T-helper 17 cell (primary cell): ENCODE measurements around the gene HOXA4. TPM values are rescaled to one million over a fixed set of nuclear protein-coding genes. Genes with fewer than 3 reads are reported as not detected.

Experiments
- ATAC-seq: fragments of 150-1000 bp; cut with Tn5 transposase; 2 replicates; pipeline ENCODE4 v1.10.0; 2021; ENCODE audit warnings: mild to moderate bottlenecking, moderate library complexity
- DNase-seq, 3 donors: peaks; one replicate each; pipeline versions ENCODE4 v3.0.0 to v3.0.0-alpha.2; 2020 to 2021
- H3K9me3 ChIP-seq: one replicate; pipeline ENCODE4 v1.7.0; 2013; ENCODE audit warnings: low read length, mild to moderate bottlenecking; ENCODE audit not compliant: control insufficient read depth, poor library complexity, severe bottlenecking
- H3K27ac Mint-ChIP-seq: one replicate; pipeline ENCODE4 v1.8.0; 2022; ENCODE audit warnings: mild to moderate bottlenecking, moderate library complexity, mixed read lengths
- H3K27me3 Mint-ChIP-seq: one replicate; pipeline ENCODE4 v1.8.0; 2022; ENCODE audit warnings: mixed read lengths
- H3K36me3 Mint-ChIP-seq: one replicate; pipeline ENCODE4 v1.8.0; 2022; ENCODE audit warnings: low read depth, mixed read lengths
- H3K4me1 Mint-ChIP-seq: one replicate; pipeline ENCODE4 v1.8.0; 2022; ENCODE audit warnings: mild to moderate bottlenecking, mixed read lengths
- H3K4me3 Mint-ChIP-seq: one replicate; pipeline ENCODE4 v1.8.0; 2022; ENCODE audit warnings: mild to moderate bottlenecking, moderate library complexity, mixed read lengths
- total RNA-seq, 4 donors: library from RNA in 2 of 4; stranded (reverse) in 2 of 4; gene quantifications; one replicate each; pipeline ENCODE4 v1.2.3 and lab custom pipeline; 2022 to 2026

Gene HOXA4
- total RNA-seq, 2 donors from 2014 or later: 0.26 TPM; not detected in 1

DNA sequence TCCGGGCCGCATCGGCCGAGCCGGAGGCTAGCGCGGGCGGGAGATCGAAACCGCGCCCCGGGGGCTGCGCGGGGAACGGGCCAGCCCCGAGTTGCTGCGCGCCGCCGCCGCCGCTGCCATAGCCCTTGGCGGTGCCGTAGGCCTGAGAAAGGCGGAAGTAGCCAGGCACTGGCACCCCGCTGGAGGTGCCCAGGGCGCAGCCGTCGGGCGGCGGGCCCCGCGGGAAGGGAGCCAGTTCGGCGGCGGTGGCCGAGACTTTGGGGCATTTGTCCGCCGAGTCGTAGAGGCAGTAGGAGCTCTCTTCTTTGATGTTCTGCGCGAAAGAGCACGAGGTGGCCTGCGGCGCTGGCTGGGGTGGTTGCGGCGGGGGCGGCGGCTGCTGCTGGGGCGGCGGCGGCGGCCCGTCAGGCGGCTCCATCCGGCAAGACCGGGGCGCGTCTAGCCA lies 43.0 kb upstream of the HOXA4 start:
- H3K4me3 Mint-ChIP-seq: peak overlapping the region; percentile 62
- peaks cover 22% of the 10 kb centered on the region for H3K4me1 Mint-ChIP-seq
- H3K9me3 ChIP-seq: no peaks in the 10 kb centered on the region
- no peaks in the 10 kb centered on the region for H3K36me3 Mint-ChIP-seq
- peak in 1 of 3 donors; percentile 14 for DNase-seq
- no peak overlapping the region for H3K27ac Mint-ChIP-seq
- peak; percentile 66 for ATAC-seq
- H3K27me3 Mint-ChIP-seq: peaks cover 73% of the 10 kb centered on the region

DNA sequence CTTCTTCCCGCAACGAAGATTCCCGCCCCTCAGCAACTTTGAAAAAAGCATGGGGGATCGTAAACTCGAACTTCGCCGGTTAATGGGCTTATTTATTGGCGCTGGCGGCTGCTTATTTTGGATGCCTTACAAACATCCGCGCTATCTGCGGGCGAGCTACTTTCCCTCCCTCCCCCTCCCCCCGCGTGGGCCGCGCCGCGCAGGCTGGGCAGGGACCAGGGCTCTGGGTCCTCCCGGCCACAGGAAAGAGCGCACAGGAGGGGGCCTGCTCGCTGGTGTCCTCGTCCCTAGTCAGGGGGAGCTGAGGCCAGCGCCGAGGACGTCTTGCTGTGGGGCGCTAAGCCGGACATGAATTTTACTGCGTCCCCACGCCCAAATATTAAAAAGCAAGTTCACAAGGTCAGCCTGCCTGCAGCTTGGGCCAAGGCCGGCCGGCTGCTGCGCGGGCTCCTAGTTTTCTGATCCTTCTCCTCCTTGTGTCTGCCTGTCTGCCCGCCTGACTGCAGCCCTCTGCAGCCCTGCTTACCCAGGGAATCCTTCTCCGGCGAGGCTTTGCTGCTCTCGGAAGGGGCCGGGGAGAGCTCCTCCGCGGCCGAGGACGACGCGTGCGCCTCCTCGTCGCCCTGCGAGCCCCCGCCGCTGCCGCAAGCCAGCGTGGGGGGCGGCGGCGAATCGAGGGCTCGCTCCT lies 42.4 kb upstream of the HOXA4 start:
- H3K36me3 Mint-ChIP-seq: no peaks in the 10 kb centered on the region

DNA sequence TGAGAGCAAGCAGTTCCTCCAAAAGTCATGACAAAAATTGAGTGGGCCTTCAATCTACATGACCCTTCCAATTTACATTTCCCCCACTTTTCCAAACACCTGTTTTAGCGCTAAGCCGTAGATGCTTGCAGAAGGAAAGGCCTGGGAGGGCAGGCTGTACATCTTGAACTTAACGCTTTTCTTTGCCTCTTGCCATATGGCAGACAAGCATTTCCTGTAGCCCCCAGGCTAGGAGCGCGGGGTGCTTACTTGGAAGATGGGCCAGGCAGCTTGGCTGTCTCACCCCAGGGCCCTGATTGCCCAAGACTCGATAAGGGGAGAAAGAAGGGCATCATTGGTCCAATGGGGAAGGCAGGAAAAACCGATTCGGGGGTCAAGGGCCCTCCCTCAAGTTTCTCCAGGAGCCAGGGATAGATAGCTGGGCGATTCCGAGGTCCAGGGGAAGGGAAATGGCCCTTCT lies 41.8 kb upstream of the HOXA4 start:
- Mint-ChIP-seq H3K27me3 (peaks cover 73% of the 10 kb centered on the region), H3K27ac (peak overlapping the region; percentile 85), H3K4me3 (peak overlapping the region; percentile 80), H3K4me1 (peaks cover 22% of the 10 kb centered on the region), H3K36me3 (no peaks in the 10 kb centered on the region)
- DNase-seq (peak in 1 of 3 donors; percentile 0), ATAC-seq (no peak)
- H3K9me3 ChIP-seq: no peaks in the 10 kb centered on the region

More for the DNA sequence above, 42.4 kb upstream of the HOXA4 start:
- H3K9me3 ChIP-seq: no peaks in the 10 kb centered on the region
- no peak overlapping the region for H3K27ac Mint-ChIP-seq
- DNase-seq (peak in 1 of 3 donors; percentile 8), ATAC-seq (peak; percentile 27)
- peaks cover 73% of the 10 kb centered on the region for H3K27me3 Mint-ChIP-seq
- H3K4me3 Mint-ChIP-seq: peak overlapping the region; percentile 62
- peaks cover 22% of the 10 kb centered on the region for H3K4me1 Mint-ChIP-seq

DNA sequence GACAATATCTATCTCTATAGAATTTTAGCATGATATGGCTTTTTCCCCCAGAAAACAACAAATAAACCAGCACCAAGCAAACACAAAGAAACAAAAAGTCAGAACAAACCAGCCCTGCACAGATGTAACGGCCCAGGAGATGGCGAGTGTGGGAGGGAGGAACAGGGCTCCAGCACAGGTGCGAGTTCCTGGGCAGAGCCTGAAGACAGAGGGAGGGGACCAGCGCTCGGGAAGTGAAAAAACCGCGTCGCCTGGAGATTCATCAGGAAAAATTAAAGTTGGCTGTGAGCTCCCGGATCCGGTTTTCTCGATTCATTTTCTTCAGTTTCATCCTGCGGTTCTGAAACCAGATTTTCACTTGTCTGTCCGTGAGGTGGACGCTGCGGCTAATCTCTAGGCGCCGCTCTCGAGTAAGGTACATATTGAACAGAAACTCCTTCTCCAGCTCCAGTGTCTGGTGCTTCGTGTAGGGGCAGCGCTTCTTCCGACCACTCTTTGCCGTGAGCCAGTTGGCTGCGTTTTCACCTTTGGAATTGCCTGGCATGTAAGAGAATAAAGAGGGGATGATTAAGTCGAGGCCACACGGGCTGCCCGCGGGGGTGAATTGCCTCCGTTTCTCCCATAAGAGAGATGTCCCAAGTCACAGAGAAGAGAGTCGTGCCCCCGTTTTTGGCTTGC lies 41.2 kb upstream of the HOXA4 start:
- H3K4me1 Mint-ChIP-seq: peaks cover 26% of the 10 kb centered on the region

DNA sequence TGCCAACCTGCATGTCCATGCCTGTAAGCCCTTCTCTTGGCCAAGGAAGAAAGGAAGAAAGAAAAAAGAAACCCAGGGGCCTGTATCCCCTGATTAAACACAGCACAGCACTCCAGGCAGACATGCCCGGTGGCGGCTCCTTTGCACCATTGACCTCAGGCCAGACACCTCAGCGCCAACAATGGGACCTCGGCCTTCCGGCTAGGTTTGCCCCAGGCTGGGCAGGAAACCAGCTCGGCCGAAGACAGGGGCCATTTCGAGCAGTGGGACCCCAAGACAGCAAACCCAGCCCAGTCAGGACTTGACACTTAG lies 40.7 kb upstream of the HOXA4 start:
- no peaks in the 10 kb centered on the region for H3K9me3 ChIP-seq
- DNase-seq (no peak), ATAC-seq (no peak)
- H3K27me3 Mint-ChIP-seq: peaks cover 71% of the 10 kb centered on the region
- H3K4me1 Mint-ChIP-seq: peaks cover 26% of the 10 kb centered on the region
- H3K27ac Mint-ChIP-seq: peak overlapping the region; percentile 85
- peak overlapping the region; percentile 80 for H3K4me3 Mint-ChIP-seq
- peaks cover 2% of the 10 kb centered on the region for H3K36me3 Mint-ChIP-seq

More for the DNA sequence above, 41.2 kb upstream of the HOXA4 start:
- Mint-ChIP-seq H3K36me3 (peaks cover 2% of the 10 kb centered on the region), H3K27ac (peak overlapping the region; percentile 85), H3K27me3 (peaks cover 73% of the 10 kb centered on the region), H3K4me3 (peak overlapping the region; percentile 80)
- no peaks in the 10 kb centered on the region for H3K9me3 ChIP-seq
- ATAC-seq (no peak), DNase-seq (peak in 1 of 3 donors; percentile 3)

DNA sequence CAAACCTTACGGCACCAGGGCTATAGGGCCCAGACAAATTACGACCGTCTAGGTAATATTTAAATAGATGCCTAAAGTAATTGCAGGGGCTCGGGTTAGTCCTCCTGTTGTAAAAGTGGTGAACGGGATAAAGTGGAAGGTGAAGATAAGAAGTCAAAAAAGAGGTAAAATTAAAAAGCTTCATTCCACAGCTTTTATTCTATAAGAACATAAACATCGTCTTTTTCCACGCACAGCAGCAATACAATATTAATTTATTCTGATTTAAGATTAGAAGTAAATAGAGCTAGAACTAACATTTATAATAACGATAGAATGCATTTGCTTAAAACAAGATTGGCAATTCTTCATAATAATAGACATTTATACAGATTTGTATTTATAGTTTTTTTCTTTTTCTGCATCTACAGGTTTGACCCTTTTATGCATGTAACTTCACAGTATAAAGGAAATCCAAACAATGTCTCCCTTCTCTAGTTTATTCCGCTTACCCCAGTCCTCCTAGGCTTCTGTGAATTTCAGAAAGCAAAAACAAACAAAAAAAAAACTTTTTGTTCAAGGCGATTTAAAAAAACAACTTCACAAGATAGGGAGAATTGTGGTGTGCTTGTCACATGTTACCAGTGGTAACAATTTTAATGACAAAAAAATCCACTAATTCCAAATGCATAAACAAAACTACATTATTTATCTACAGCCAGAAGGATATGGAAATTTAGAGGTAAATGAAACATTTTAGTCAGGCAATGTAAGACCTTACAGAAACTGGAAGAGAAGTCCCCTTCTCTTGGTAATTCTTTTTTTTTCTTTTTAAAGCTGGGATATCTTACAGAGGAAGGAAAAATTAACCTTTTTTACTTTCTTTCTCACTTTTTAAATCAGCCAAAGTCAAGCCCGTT lies 40.1 kb upstream of the HOXA4 start:
- Mint-ChIP-seq H3K36me3 (peaks cover 2% of the 10 kb centered on the region), H3K4me3 (no peak overlapping the region), H3K27me3 (peaks cover 68% of the 10 kb centered on the region), H3K27ac (peak overlapping the region; percentile 85), H3K4me1 (peaks cover 26% of the 10 kb centered on the region)
- H3K9me3 ChIP-seq: no peaks in the 10 kb centered on the region
- DNase-seq (no peak), ATAC-seq (no peak)

DNA sequence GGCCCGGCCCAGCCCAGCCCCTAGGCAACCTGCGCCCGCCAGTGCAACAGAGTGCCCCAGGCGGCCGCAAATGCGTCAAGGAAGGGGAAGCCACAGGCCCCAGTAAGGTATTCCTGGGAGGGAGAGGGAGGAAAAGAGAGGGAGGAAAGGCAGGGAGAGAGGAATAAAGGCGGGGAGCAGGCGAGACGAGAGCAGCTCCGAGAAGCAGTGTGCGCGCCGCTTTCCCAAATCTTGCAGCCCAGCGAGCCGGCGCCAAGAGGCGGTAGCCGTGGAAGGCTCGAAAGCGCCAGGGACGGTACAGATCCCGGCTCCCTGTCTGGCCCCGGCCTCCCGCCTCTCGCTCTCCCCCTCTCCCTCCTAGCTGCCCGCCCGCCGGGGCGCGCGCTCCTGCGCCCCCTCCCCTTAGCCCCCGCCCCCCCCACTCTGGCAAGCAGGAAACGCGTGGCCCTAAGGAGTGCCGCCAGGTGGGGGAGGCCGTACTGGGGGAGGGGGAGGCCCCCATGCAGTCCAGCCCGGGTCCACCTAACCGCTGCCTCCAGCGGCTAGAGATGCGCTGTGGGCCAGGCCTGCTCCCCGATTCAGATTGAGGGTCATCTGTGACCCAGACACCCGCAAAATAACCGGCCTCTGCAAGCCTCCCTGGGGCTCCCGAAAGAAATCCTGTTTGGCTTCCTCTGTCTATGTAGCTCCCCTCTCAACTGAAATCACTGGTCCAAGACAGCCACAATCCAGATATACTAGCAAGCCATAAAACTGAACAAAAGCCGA lies 39.3 kb upstream of the HOXA4 start:
- H3K27me3 Mint-ChIP-seq: peaks cover 63% of the 10 kb centered on the region
- peak; percentile 35 for ATAC-seq
- DNase-seq: no peak
- no peak overlapping the region for H3K27ac Mint-ChIP-seq
- H3K36me3 Mint-ChIP-seq: peaks cover 2% of the 10 kb centered on the region
- H3K9me3 ChIP-seq: no peaks in the 10 kb centered on the region
- peak overlapping the region; percentile 28 for H3K4me3 Mint-ChIP-seq
- peaks cover 25% of the 10 kb centered on the region for H3K4me1 Mint-ChIP-seq

DNA sequence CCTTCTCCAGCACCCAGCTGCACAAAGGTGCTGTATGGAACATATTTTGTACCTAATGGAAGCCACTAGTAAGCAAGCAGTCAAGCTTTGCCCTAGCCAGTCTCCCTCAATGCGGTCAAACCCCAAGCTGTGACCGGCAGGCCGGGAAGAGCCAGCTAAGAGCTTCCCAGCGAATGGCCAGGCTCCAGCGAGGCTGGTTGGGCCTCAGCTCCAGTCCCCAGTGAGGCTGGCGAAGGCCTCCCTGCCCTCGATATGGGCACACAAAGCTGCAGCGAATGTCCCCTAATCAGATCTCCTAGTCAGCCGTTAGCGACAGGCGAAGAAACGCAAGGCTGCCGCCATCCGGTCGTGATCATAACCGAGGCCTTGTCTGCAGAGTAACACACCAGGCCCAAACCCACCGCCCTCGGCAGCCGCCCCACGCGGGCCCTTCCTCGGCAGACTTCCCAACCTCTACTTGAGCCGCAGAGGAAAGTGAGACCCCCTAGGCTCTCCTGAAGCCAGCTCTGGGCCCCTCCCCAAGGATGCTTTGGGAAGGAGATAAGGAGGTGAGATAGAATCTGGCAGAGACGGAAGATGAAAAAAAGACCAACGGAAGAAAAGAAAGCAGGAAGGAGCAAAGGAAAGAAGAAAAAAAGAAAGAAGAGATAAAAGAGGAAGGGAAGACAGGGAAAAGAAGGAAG lies 37.8 kb upstream of the HOXA4 start:
- Mint-ChIP-seq H3K4me3 (no peak overlapping the region), H3K4me1 (peaks cover 25% of the 10 kb centered on the region), H3K27ac (peak overlapping the region; percentile 49), H3K27me3 (peaks cover 74% of the 10 kb centered on the region), H3K36me3 (peaks cover 2% of the 10 kb centered on the region)
- no peaks in the 10 kb centered on the region for H3K9me3 ChIP-seq
- ATAC-seq (no peak), DNase-seq (no peak)

DNA sequence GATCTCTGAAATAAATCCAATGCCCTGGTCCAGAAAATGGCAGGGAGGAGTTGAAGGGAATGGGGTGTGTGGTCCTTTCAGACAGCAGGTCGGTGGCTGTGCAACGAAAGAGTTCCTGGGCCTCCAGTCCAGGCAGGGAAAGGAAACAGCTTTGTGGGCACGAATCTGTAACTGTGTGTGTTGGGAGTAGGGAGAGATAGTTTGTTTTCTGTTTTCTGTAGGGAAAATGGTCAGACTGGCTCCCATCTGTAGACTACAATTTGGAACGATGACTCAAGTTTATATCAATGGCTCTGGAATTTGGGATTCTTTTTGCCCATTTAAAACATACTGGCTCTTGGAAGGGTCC lies 37.3 kb upstream of the HOXA4 start:
- Mint-ChIP-seq H3K4me1 (peaks cover 24% of the 10 kb centered on the region), H3K36me3 (peaks cover 2% of the 10 kb centered on the region), H3K4me3 (no peak overlapping the region), H3K27me3 (peaks cover 79% of the 10 kb centered on the region), H3K27ac (peak overlapping the region; percentile 93)
- DNase-seq: no peak
- H3K9me3 ChIP-seq: no peaks in the 10 kb centered on the region
- no peak for ATAC-seq

DNA sequence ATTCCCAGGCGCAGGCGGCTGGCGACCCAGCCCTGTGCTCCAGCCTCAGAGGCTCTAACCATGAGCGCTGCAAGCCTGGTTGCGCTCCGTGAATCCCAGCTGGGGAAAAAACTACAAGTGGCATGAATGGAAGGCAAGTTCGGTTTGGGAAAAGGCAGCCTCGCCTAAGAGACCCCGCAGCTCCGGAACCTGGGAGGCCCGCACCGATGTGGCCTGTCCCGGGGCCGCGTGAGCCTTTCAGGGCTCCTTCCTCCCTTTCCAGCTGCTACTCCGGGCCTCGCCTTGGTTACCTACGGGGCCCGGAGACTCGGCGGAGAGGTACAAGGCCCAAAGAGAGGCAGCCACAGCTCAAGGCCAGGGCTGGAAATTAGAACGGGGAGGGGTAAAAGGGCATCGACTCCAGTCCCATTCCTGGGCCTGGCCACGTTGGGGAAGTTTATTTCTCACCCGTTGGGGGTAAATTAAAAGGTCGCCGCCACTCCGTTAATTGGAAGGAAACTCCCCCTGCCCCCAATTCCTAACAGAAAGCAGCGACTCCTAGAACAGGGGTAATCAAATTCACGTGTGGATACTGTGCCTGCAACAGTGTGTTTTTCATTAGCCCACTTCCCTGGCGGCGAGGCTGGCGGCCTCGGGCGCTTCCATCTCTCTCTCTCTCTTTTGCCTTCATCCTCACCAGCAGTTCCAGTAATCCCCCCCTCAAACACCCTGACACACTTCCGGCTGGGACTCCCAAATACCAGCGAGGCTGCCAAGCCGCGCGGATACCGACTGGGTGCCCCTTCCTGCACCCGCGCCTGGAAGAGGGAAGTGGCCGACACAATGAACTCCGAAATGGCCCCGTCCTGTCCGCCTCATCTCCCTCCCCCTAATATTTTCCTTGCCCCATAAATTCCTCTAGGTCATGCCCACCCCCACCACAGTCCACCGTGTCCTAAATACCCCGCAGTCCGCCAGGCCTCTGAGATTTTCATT lies 36.3 kb upstream of the HOXA4 start:
- peaks cover 17% of the 10 kb centered on the region for H3K4me1 Mint-ChIP-seq
- peaks cover 80% of the 10 kb centered on the region for H3K27me3 Mint-ChIP-seq
- DNase-seq (no peak), ATAC-seq (no peak)
- H3K9me3 ChIP-seq: no peaks in the 10 kb centered on the region
- H3K27ac Mint-ChIP-seq: peak overlapping the region; percentile 93
- H3K4me3 Mint-ChIP-seq: peak overlapping the region; percentile 74
- H3K36me3 Mint-ChIP-seq: peaks cover 2% of the 10 kb centered on the region

DNA sequence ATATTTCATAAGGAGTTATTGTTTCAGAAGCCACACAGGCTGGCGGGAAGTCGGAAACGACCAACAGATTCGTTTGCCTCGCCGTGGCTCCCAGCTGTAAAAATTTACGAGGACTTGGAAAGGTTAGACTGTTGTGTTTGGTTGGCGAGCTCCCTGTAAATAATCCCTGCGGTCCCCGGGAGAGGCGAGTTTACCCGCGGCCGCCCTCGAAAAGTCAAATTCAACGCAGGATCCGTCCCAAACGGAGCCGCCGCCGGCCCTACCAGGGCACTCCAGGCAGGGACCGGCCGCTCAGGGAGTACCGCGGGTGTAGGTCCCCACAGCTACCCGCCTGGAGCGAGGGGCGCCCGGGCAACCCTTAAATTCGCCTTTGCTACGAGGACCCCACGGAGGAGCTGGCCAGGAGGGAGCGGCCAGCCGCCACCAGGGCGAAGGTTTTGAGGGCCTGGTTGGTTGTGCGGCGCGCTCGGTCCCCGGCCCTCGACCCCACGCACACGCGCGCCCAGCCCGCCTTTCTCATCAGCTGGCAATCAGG lies 35.5 kb upstream of the HOXA4 start:
- Mint-ChIP-seq H3K36me3 (peaks cover 2% of the 10 kb centered on the region), H3K4me3 (peak overlapping the region; percentile 74), H3K27ac (peak overlapping the region; percentile 93), H3K4me1 (peaks cover 15% of the 10 kb centered on the region), H3K27me3 (peaks cover 76% of the 10 kb centered on the region)
- no peaks in the 10 kb centered on the region for H3K9me3 ChIP-seq
- ATAC-seq (no peak), DNase-seq (no peak)
